GM12864 (cell line): ENCODE data around the gene SIVA1.

ENCODE experiments used
- DNase-seq: peaks from one replicate; pipeline ENCODE4 v3.0.0-alpha.2; 2011; ENCODE audit warnings: low read depth
- H3K4me3 ChIP-seq: 2 replicates; pipeline ENCODE4 v1.5.1; 2011; ENCODE audit warnings: mild to moderate bottlenecking, low read depth, low read length, control low read depth
- TF ChIP-seq, protein P1 (sequence below): IDR thresholded peaks from 2 replicates; pipeline ENCODE4 v1.5.1; 2011; ENCODE audit warnings: low read depth, mild to moderate bottlenecking, moderate library complexity, low read length, control low read depth, inconsistent platforms; ENCODE audit errors: missing control alignments

The SIVA1 gene

DNA sequence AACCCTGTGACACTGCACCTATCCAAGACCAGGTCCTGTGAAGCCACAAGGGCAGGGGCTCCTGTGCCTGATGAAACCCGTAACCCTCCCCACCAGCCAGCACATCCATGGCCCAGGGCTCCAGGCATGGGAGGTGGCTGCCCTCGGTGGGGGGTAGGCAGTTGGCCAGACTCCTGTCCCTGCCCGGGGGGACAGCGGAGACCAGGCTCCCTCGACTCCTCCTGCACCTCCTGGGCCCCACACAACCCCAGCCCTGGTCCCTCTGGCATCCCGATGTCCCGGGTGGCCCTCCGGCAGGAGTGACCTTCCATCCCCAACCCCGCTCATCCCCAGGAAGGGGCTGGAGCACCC lies 31.2 kb downstream of the SIVA1 start:
- DNase-seq, result no peak
- TF ChIP-seq, protein P1, sequence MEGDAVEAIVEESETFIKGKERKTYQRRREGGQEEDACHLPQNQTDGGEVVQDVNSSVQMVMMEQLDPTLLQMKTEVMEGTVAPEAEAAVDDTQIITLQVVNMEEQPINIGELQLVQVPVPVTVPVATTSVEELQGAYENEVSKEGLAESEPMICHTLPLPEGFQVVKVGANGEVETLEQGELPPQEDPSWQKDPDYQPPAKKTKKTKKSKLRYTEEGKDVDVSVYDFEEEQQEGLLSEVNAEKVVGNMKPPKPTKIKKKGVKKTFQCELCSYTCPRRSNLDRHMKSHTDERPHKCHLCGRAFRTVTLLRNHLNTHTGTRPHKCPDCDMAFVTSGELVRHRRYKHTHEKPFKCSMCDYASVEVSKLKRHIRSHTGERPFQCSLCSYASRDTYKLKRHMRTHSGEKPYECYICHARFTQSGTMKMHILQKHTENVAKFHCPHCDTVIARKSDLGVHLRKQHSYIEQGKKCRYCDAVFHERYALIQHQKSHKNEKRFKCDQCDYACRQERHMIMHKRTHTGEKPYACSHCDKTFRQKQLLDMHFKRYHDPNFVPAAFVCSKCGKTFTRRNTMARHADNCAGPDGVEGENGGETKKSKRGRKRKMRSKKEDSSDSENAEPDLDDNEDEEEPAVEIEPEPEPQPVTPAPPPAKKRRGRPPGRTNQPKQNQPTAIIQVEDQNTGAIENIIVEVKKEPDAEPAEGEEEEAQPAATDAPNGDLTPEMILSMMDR, result no peak
- no peak overlapping the region for H3K4me3 ChIP-seq

DNA sequence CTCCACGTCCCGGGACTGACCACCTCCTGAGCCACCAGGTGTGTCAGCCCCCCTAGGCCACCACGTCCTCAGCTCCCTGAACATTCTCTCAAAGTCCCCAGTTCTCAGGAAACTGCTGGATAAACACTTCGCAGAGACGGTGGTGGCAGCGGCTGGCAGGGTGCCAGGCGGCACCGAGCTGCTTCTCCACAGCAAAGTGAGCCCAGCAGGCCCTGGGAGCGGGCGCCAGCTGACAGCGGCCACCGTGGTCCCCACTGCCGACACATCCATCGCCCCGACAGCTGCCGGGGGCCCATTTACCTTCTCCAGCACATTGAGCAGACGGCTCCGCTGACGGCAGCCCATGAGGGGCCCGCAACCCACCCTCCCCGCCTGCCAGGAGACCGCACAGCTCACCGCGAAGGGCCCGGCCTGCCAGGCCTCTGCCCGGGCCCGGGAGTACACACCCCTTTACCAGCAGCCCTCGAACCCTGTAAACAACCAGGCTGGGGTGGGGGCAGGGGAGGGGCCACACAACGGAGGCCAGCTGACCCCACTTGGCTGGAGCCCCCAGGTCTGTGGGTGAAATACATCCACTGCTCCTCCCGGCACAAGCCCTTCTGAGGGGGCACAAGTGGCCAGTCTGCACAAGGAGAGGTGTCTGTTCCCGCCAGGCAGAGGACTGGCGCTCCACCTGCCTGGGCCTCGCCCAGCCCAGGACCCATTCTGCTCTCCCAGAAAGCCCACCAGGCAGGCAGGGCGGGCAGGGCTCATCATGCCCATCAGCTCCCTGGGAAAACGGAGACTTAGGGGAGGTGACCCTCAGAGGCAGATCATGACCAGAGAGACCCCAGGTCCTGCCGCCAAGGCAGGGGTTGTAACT lies 32.1 kb downstream of the SIVA1 start:
- no peak overlapping the region for H3K4me3 ChIP-seq
- no peak for DNase-seq
- TF ChIP-seq, protein P1, result no peak

DNA sequence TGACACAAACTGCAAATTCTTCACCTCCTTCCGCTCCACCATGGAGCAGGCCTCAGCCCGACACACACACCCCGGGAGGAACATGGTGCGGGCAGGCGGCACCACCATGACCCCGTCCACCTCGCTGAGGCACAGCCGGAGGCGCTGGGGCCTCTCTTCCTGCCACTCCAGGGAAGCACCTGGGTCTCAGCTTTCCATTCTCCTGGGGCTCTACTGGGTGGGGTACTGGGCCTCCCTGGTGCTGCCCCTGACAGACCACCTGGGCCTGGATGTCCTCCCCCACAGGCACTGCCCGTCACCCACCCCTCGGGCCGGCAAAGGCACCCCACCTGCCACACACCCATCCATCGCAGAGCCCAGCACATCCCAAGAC lies 32.7 kb downstream of the SIVA1 start:
- no peak for DNase-seq
- TF ChIP-seq, protein P1, result no peak
- H3K4me3 ChIP-seq, result no peak overlapping the region

DNA sequence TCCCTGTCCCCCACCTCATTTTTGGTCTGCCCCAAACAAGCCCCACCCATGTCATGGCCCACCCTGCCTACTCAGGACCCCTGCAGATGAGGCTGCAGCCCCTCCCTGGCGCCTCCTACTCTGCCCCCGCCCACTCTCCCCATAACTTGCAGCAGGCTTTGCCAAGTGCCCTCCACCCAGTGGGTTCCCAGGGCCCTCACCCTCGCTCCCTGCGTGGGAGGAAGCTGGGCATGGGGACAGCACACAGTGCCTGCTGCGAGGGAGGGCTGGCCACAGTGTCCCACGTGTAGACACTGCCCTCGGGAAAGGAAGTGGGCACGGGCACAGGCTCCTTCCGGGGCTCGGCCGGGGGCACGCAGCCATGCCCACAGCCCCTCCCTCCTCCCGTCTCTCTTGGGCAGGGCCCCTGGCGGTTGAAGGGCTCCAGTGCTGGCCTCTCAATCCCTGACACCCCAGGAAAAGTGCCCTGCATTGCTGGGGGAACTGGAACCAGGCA lies 33.2 kb downstream of the SIVA1 start:
- no peak overlapping the region for H3K4me3 ChIP-seq
- no peak for DNase-seq
- TF ChIP-seq, protein P1, result no peak

DNA sequence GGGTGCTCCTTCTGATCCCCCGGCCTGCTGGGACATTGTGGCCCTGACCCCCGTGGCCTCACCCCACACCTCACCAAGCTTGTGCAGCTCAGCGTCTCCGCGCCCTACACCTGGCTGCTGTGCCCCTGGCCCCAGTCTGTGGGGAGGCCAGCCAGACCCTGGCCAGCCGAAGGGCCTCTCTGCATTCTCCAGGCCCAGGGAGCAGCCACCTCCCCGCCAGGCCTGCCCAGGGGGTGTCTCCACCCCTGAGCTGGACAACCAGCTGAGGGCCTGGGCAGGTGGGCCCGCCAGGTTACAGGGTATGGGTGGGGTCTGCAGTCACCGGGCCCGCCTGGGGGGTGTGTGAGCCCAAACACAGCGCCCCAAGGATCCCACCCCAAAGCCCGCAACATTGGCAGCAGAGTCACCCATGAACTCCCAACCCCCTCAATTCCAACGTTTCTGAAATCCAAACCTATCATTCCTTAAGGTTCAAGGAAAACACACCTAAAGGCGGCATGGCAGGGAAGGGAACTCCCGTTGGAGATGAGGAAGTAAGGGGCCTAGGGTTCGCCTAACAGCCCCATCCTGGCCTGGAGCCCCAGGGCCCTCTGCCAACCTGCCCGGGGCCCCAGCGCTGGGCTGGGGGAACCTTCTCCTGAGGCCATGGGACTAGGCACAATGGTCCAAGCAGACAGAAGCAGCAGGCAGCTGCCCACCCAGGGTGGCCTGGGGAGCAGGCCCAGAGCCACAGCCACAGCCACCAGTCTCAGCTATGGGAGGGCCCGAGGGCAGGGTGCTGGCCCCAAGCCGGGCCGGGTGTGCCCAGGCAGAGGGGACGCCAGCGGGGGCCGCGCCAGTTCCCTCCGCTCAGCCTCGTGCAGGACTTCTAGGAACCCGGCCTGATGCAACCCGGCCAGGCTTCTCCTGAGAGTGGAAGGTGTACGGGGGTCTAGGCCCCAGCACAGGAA lies 34.1 kb downstream of the SIVA1 start:
- no peak overlapping the region for H3K4me3 ChIP-seq
- no peak for DNase-seq
- TF ChIP-seq, protein P1, result no peak

DNA sequence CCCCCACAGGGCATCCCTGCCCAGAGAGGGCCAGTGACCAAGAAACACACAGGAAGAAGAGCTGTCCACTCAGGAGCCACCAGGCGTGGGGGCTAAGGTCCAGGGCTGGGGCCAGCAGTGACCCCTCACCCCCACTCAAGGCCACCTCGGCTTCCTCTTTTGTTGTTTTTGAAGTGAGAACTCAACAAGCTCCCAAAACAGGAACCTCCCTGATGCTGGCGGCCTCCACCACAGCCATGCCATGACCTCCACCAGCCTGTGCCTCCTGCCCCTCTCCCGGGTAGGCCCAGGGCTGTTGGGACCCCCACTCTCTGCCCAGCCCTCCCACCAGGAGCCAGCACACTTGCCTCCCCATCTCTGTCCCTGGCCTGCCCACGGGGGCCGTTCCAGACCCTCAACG lies 34.8 kb downstream of the SIVA1 start:
- TF ChIP-seq, protein P1, result no peak
- H3K4me3 ChIP-seq, result no peak overlapping the region
- no peak for DNase-seq
